ENCODE measurements around the gene ARHGEF4. TPM values are rescaled to one million over a fixed set of nuclear protein-coding genes. Genes with fewer than 3 reads are reported as not detected.

ARHGEF4 gene
- total RNA-seq, 4 donors from 2014 or later, result 52.8 to 82.4 (median 73.3) TPM

- Histone ChIP-seq H3K9me3 (no peaks in the 10 kb centered on the region), H3K4me3 (no peak overlapping the region), H3K27me3 (no peaks in the 10 kb centered on the region), H3K27ac (no peak overlapping the region), H3K36me3 (peaks cover 8 to 98% (median 20%) of the 10 kb centered on the region in 3 donors), H3K4me1 (peaks cover 0 to 15% (median 0%) of the 10 kb centered on the region in 3 donors)
- DNase-seq, result no peak
- intact Hi-C loops (cut with DNase I), result no loop called here
- no peak for TF ChIP-seq POLR2A (IDR thresholded peaks at IDR 0.05)
- 78 to 92% methylated on average over 11 to 21 of the region's 32 CpGs for WGBS, 2 donors
Observed at GRCh38 chr2:131046028-131046917, 209.6 kb downstream of the ARHGEF4 start.

- Histone ChIP-seq H3K27me3 (no peaks in the 10 kb centered on the region), H3K4me1 (peaks cover 0 to 7% (median 0%) of the 10 kb centered on the region in 3 donors), H3K27ac (no peak overlapping the region), H3K36me3 (peaks cover 16 to 98% (median 20%) of the 10 kb centered on the region in 3 donors), H3K9me3 (no peaks in the 10 kb centered on the region), H3K4me3 (no peak overlapping the region)
- no peak for DNase-seq
- 80 to 83% methylated on average over 10 of the region's 18 CpGs for WGBS, 2 donors
- TF ChIP-seq POLR2A (IDR thresholded peaks at IDR 0.05) (no peak), CTCF (IDR thresholded peaks at IDR 0.05) (no peak)
- intact Hi-C loops (cut with DNase I), result no loop called here
Observed at GRCh38 chr2:131046918-131047652, 210.4 kb downstream of the ARHGEF4 start.

- 79 to 80% methylated on average over 11 of the region's 11 CpGs for WGBS, 2 donors
- Histone ChIP-seq H3K27ac (no peak overlapping the region), H3K9me3 (no peaks in the 10 kb centered on the region), H3K4me1 (no peaks in the 10 kb centered on the region), H3K4me3 (no peak overlapping the region), H3K36me3 (peaks cover 25 to 100% (median 27%) of the 10 kb centered on the region in 3 donors), H3K27me3 (no peaks in the 10 kb centered on the region)
- intact Hi-C loops (cut with DNase I), result no loop called here
- TF ChIP-seq POLR2A (IDR thresholded peaks at IDR 0.05) (no peak), CTCF (IDR thresholded peaks at IDR 0.05) (no peak)
- no peak for DNase-seq
Observed at GRCh38 chr2:131047920-131048560, 211.3 kb downstream of the ARHGEF4 start.

GRCh38 chr2:131048641-131049040 is 211.9 kb downstream of the ARHGEF4 start:
- no peaks in the 10 kb centered on the region for H3K4me1 ChIP-seq
- no peak overlapping the region for H3K27ac ChIP-seq
- intact Hi-C loops (cut with DNase I), result no loop called here
- peaks cover 27 to 100% (median 29%) of the 10 kb centered on the region in 3 donors for H3K36me3 ChIP-seq
- H3K4me3 ChIP-seq, result no peak overlapping the region
- TF ChIP-seq POLR2A (IDR thresholded peaks at IDR 0.05) (no peak), CTCF (IDR thresholded peaks at IDR 0.05) (no peak)
- no peak for DNase-seq
- H3K9me3 ChIP-seq, result no peaks in the 10 kb centered on the region
- H3K27me3 ChIP-seq, result no peaks in the 10 kb centered on the region
- 79 to 88% methylated on average over 4 to 6 of the region's 6 CpGs for WGBS, 2 donors

- Histone ChIP-seq H3K36me3 (peaks cover 27 to 100% (median 34%) of the 10 kb centered on the region in 3 donors), H3K9me3 (no peaks in the 10 kb centered on the region), H3K27me3 (no peaks in the 10 kb centered on the region), H3K4me3 (no peak overlapping the region), H3K27ac (no peak overlapping the region), H3K4me1 (no peaks in the 10 kb centered on the region)
- TF ChIP-seq POLR2A (IDR thresholded peaks at IDR 0.05) (no peak), CTCF (IDR thresholded peaks at IDR 0.05) (no peak)
- intact Hi-C loops (cut with DNase I), result no loop called here
- WGBS, 2 donors, result 80 to 86% methylated on average over 7 of the region's 7 CpGs
- no peak for DNase-seq
Observed at GRCh38 chr2:131049150-131049718, 212.5 kb downstream of the ARHGEF4 start.

Data from esophagus squamous epithelium (tissue), 5 donors.